ENCODE measurements around the gene TH. TPM values are rescaled to one million over a fixed set of nuclear protein-coding genes. Genes with fewer than 3 reads are reported as not detected.

Gene TH
- total RNA-seq, 1 donor from 2014 or later: not detected

GRCh38 chr11:2202071-2202899 is 30.7 kb upstream of the TH start:
- no peak for TF ChIP-seq CTCF (IDR thresholded peaks at IDR 0.05; ENCODE audit: insufficient read depth, low read length, poor library complexity, severe bottlenecking)
- Histone ChIP-seq H3K36me3 (ENCODE audit: control insufficient read depth, insufficient read depth, low read length) (no peaks in the 10 kb centered on the region), H3K27me3 (ENCODE audit: control insufficient read depth, insufficient read depth, low read length) (peaks cover 2% of the 10 kb centered on the region), H3K4me3 (ENCODE audit: low read depth, low read length) (no peak overlapping the region)
- no peak for DNase-seq (ENCODE audit: low read depth)

DNA sequence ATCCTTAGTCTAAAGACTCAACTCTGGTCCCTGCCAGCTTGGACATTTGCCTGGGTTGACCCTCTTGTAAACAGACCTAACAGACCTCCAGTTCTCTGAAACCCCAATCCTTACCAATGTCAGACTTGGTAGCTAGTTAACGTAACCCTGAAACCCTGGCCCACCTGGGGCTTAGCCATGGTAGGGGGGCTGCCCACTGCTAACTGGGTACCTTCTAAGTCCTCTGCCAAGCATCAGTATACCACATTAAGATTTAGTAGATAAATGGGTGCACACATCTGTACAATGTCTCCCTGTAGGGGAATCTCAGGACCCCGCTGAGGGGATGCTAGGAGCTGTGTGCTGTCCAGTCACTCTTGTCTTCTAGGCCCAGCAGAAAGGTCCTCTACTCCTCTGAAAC is 29.9 kb upstream of the TH start:
- DNase-seq (ENCODE audit: low read depth): no peak
- Histone ChIP-seq H3K27me3 (ENCODE audit: control insufficient read depth, insufficient read depth, low read length) (peaks cover 7% of the 10 kb centered on the region), H3K36me3 (ENCODE audit: control insufficient read depth, insufficient read depth, low read length) (no peaks in the 10 kb centered on the region), H3K4me3 (ENCODE audit: low read depth, low read length) (no peak overlapping the region)
- TF ChIP-seq CTCF (IDR thresholded peaks at IDR 0.05; ENCODE audit: insufficient read depth, low read length, poor library complexity, severe bottlenecking): no peak

DNA sequence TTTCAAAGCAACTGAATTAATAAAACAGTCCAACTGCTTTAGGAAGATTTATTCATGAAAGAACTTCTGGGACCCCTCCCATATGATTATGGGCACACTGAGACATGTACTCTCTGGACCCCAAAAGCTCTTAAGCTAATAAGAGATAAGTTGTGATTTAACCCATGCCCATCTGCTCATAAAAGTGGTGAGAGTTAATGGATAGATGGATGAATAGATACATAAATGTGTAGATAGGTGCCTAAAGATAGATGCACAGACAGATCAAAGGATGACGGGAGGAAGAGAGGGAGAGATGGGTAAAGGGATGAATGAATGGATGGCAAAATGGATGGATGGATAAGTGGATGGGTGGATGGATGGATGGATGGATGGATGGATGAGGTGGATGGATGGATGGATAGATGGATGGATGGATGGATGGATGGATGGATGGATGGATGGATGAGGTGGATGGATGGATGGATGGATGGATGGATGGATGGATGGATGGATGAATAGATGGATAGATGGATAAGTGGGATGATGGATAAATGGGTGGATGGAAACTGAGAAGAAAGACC is 29.4 kb upstream of the TH start:
- TF ChIP-seq CTCF (IDR thresholded peaks at IDR 0.05; ENCODE audit: insufficient read depth, low read length, poor library complexity, severe bottlenecking): no peak
- no peak for DNase-seq (ENCODE audit: low read depth)
- H3K4me3 ChIP-seq (ENCODE audit: low read depth, low read length): no peak overlapping the region
- H3K36me3 ChIP-seq (ENCODE audit: control insufficient read depth, insufficient read depth, low read length): no peaks in the 10 kb centered on the region
- peaks cover 11% of the 10 kb centered on the region for H3K27me3 ChIP-seq (ENCODE audit: control insufficient read depth, insufficient read depth, low read length)

DNA sequence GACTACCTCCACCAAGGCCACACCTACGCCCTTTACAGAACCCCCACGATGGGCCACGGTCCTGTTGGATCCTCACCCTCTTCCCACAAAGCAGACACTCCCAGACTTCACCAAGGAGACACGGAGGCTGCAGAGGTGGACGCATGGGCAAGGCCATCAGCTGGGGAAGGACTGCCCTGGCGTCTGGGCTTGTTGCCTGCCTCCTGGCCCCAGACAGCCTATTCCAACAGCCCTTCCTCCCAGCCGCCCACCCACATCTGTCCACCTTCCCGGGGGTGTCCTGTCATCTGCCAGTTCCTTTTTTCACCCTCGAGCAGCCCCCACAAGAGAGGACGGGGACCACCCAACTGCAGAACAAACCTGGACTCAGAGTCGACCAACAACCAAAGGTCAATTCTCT is 28.9 kb upstream of the TH start:
- peaks cover 16% of the 10 kb centered on the region for H3K27me3 ChIP-seq (ENCODE audit: control insufficient read depth, insufficient read depth, low read length)
- no peak overlapping the region for H3K4me3 ChIP-seq (ENCODE audit: low read depth, low read length)
- no peaks in the 10 kb centered on the region for H3K36me3 ChIP-seq (ENCODE audit: control insufficient read depth, insufficient read depth, low read length)
- DNase-seq (ENCODE audit: low read depth): no peak
- TF ChIP-seq CTCF (IDR thresholded peaks at IDR 0.05; ENCODE audit: insufficient read depth, low read length, poor library complexity, severe bottlenecking): no peak

- H3K4me3 ChIP-seq (ENCODE audit: low read depth, low read length): no peak overlapping the region
- H3K36me3 ChIP-seq (ENCODE audit: control insufficient read depth, insufficient read depth, low read length): no peaks in the 10 kb centered on the region
- peaks cover 17% of the 10 kb centered on the region for H3K27me3 ChIP-seq (ENCODE audit: control insufficient read depth, insufficient read depth, low read length)
- TF ChIP-seq CTCF (IDR thresholded peaks at IDR 0.05; ENCODE audit: insufficient read depth, low read length, poor library complexity, severe bottlenecking): no peak
- DNase-seq (ENCODE audit: low read depth): no peak
Observed at GRCh38 chr11:2199466-2200341, 28.1 kb upstream of the TH start.
